ENCODE results near the gene GPR108. TPM values are rescaled to one million over a fixed set of nuclear protein-coding genes. Genes with fewer than 3 reads are reported as not detected.

Gene GPR108
- total and polyA plus RNA-seq, 2 of the 13 experiments (the other 11 are each of a cell fraction or from before 2014, with no cell fraction given) = 36.4 to 63.0 TPM

DNA sequence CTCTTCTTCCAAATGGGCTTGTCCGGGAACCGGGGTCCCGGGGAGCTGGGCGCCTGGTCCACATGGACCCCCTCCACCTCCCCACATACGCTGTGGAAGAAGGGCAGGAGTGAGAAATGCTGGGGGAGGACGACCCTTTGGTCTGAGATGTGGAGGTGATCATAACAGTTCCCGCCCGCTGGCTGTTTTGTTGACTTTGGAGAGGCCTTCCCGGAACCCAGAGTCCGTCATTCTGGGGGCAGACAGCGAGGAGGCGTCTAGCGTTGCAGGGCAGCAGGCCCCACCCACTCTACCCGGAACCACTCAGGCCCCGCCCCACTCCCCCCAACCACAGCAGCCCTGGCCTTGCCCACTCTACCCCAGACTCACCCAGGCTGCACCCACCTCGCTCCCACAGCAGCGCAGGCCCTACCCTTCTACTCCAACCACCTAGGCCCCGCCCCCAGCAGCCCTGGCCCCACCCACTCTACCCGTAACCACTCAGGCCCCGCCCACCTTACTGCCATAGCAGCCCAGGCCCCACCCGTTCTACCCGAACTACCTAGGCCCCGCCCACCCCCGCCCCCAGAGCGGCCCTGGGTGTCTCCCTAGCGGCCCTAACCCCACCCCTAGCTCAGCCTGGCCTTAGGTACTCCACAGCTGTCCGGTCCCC is 7.1 kb downstream of the GPR108 start (continued):
- TF ChIP-seq, protein P1, sequence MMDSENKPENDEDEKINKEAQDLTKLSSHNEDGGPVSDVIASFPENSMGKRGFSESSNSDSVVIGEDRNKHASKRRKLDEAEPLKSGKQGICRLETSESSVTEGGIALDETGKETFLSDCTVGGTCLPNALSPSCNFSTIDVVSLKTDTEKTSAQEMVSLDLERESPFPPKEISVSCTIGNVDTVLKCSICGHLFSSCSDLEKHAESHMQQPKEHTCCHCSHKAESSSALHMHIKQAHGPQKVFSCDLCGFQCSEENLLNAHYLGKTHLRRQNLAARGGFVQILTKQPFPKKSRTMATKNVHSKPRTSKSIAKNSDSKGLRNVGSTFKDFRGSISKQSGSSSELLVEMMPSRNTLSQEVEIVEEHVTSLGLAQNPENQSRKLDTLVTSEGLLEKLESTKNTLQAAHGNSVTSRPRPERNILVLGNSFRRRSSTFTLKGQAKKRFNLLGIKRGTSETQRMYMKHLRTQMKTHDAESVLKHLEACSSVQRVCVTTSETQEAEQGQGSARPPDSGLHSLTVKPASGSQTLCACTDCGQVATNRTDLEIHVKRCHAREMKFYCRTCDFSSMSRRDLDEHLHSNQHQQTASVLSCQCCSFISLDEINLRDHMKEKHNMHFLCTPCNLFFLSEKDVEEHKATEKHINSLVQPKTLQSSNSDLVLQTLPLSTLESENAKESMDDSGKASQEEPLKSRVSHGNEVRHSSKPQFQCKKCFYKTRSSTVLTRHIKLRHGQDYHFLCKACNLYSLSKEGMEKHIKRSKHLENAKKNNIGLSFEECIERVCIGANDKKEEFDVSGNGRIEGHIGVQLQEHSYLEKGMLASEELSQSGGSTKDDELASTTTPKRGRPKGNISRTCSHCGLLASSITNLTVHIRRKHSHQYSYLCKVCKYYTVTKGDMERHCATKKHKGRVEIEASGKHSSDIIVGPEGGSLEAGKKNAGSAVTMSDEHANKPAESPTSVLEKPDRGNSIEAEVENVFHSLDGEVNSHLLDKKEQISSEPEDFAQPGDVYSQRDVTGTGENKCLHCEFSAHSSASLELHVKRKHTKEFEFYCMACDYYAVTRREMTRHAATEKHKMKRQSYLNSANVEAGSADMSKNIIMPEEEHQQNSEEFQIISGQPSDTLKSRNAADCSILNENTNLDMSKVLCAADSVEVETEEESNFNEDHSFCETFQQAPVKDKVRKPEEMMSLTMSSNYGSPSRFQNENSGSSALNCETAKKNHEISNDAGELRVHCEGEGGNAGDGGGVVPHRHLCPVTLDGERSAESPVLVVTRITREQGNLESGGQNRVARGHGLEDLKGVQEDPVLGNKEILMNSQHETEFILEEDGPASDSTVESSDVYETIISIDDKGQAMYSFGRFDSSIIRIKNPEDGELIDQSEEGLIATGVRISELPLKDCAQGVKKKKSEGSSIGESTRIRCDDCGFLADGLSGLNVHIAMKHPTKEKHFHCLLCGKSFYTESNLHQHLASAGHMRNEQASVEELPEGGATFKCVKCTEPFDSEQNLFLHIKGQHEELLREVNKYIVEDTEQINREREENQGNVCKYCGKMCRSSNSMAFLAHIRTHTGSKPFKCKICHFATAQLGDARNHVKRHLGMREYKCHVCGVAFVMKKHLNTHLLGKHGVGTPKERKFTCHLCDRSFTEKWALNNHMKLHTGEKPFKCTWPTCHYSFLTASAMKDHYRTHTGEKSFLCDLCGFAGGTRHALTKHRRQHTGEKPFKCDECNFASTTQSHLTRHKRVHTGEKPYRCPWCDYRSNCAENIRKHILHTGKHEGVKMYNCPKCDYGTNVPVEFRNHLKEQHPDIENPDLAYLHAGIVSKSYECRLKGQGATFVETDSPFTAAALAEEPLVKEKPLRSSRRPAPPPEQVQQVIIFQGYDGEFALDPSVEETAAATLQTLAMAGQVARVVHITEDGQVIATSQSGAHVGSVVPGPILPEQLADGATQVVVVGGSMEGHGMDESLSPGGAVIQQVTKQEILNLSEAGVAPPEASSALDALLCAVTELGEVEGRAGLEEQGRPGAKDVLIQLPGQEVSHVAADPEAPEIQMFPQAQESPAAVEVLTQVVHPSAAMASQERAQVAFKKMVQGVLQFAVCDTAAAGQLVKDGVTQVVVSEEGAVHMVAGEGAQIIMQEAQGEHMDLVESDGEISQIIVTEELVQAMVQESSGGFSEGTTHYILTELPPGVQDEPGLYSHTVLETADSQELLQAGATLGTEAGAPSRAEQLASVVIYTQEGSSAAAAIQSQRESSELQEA (CRISPR knock-in tag; IDR thresholded peaks at IDR 0.05; ENCODE audit: not compliant biosample characterization) = no peak
- TF ChIP-seq, protein P2, sequence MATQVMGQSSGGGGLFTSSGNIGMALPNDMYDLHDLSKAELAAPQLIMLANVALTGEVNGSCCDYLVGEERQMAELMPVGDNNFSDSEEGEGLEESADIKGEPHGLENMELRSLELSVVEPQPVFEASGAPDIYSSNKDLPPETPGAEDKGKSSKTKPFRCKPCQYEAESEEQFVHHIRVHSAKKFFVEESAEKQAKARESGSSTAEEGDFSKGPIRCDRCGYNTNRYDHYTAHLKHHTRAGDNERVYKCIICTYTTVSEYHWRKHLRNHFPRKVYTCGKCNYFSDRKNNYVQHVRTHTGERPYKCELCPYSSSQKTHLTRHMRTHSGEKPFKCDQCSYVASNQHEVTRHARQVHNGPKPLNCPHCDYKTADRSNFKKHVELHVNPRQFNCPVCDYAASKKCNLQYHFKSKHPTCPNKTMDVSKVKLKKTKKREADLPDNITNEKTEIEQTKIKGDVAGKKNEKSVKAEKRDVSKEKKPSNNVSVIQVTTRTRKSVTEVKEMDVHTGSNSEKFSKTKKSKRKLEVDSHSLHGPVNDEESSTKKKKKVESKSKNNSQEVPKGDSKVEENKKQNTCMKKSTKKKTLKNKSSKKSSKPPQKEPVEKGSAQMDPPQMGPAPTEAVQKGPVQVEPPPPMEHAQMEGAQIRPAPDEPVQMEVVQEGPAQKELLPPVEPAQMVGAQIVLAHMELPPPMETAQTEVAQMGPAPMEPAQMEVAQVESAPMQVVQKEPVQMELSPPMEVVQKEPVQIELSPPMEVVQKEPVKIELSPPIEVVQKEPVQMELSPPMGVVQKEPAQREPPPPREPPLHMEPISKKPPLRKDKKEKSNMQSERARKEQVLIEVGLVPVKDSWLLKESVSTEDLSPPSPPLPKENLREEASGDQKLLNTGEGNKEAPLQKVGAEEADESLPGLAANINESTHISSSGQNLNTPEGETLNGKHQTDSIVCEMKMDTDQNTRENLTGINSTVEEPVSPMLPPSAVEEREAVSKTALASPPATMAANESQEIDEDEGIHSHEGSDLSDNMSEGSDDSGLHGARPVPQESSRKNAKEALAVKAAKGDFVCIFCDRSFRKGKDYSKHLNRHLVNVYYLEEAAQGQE (IDR thresholded peaks at IDR 0.05; ENCODE audit: borderline replicate concordance in 1 of 2, low read depth in 1 of 2, low read length in 2 of 2) = no peak
- TF ChIP-seq SRSF1 (optimal IDR thresholded peaks at IDR 0.05; ENCODE audit: low read depth, low read length) (no peak), GABPA (IDR thresholded peaks at IDR 0.05; ENCODE audit: low read depth, low read length) (no peak), GABPA (CRISPR knock-in tag; IDR thresholded peaks at IDR 0.05; ENCODE audit: low read depth) (peak; percentile 65), ATM (IDR thresholded peaks at IDR 0.05; ENCODE audit: borderline replicate concordance) (no peak), ZFP62 (CRISPR knock-in tag; IDR thresholded peaks at IDR 0.05) (no peak), FOXA1 (IDR thresholded peaks at IDR 0.05) (no peak), FOXA1 (CRISPR knock-in tag; IDR thresholded peaks at IDR 0.05) (peak; percentile 83), ZNF317 (CRISPR knock-in tag; IDR thresholded peaks at IDR 0.05) (no peak), XBP1 (CRISPR knock-in tag; IDR thresholded peaks at IDR 0.05) (no peak), SYNCRIP (IDR thresholded peaks at IDR 0.05; ENCODE audit: insufficient read depth, low read depth, low read length) (no peak)
- TF ChIP-seq, protein P3, sequence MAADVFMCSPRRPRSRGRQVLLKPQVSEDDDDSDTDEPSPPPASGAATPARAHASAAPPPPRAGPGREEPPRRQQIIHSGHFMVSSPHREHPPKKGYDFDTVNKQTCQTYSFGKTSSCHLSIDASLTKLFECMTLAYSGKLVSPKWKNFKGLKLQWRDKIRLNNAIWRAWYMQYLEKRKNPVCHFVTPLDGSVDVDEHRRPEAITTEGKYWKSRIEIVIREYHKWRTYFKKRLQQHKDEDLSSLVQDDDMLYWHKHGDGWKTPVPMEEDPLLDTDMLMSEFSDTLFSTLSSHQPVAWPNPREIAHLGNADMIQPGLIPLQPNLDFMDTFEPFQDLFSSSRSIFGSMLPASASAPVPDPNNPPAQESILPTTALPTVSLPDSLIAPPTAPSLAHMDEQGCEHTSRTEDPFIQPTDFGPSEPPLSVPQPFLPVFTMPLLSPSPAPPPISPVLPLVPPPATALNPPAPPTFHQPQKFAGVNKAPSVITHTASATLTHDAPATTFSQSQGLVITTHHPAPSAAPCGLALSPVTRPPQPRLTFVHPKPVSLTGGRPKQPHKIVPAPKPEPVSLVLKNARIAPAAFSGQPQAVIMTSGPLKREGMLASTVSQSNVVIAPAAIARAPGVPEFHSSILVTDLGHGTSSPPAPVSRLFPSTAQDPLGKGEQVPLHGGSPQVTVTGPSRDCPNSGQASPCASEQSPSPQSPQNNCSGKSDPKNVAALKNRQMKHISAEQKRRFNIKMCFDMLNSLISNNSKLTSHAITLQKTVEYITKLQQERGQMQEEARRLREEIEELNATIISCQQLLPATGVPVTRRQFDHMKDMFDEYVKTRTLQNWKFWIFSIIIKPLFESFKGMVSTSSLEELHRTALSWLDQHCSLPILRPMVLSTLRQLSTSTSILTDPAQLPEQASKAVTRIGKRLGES (CRISPR knock-in tag; IDR thresholded peaks at IDR 0.05; ENCODE audit: borderline replicate concordance) = no peak
- TF ChIP-seq, protein P4, sequence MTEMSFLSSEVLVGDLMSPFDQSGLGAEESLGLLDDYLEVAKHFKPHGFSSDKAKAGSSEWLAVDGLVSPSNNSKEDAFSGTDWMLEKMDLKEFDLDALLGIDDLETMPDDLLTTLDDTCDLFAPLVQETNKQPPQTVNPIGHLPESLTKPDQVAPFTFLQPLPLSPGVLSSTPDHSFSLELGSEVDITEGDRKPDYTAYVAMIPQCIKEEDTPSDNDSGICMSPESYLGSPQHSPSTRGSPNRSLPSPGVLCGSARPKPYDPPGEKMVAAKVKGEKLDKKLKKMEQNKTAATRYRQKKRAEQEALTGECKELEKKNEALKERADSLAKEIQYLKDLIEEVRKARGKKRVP (CRISPR knock-in tag; IDR thresholded peaks at IDR 0.05) = peak in 1 of 2 experiments; percentile 65; a peak in 2 of 4 replicates
